Endothelial cell of umbilical vein (primary cell): ENCODE data around the gene CLDND1. TPM values are rescaled to one million over a fixed set of nuclear protein-coding genes. Genes with fewer than 3 reads are reported as not detected.

ENCODE experiments used
- BruUV-seq: library from RNA; stranded (reverse); fragments of 400-500 nt; replicated peaks from 2 replicates; lab custom pipeline; 2021; lab: Mats Ljungman, UMichigan
- CTCF ChIA-PET: fragments of 300-600, 350-600 bp; sonication (Branson Sonifier 250); formaldehyde crosslinking; loops from one replicate; lab custom pipeline; 2021; ENCODE audit warnings: antibody characterized with exemption, inconsistent platforms; lab: Charles Lee
- POLR2A ChIA-PET: fragments of 300-600, 350-600 bp; sonication (Branson Sonifier 250); formaldehyde crosslinking; loops from one replicate; lab custom pipeline; 2021; ENCODE audit warnings: antibody characterized with exemption, inconsistent platforms; lab: Charles Lee
- DNase-seq: peaks from one replicate; pipeline ENCODE4 v3.0.0-alpha.2; 2011; ENCODE audit warnings: low read depth, low spot score
- FAIRE-seq: peaks from 2 replicates; lab custom pipeline; 2011; peaks lifted over from hg19 to GRCh38; lab: Jason Lieb, UNC
- H2AFZ ChIP-seq: 2 replicates; pipeline ENCODE4 v1.6.0; 2012; ENCODE audit warnings: low read depth, low read length, control low read depth, inconsistent platforms
- H3K27ac ChIP-seq: 2 replicates; pipeline ENCODE4 v1.5.1; 2011; ENCODE audit warnings: low read depth, mild to moderate bottlenecking, control low read depth, low read length, moderate library complexity; ENCODE audit not compliant: insufficient read depth
- H3K27me3 ChIP-seq, 2 experiments: 2 replicates each; pipeline versions ENCODE4 v1.6.0 to v1.6.1; 2011; ENCODE audit warnings: low read length in 2 of 2, mixed read lengths in 1 of 2; ENCODE audit not compliant: control insufficient read depth in 2 of 2, insufficient read depth in 2 of 2
- H3K36me3 ChIP-seq, 2 experiments: 2 replicates in 1 of 2; 3 replicates in 1 of 2; pipeline ENCODE4 v1.5.1; 2011; ENCODE audit warnings: low read length in 2 of 2, mild to moderate bottlenecking in 1 of 2, moderate library complexity in 1 of 2; ENCODE audit not compliant: control insufficient read depth in 2 of 2, insufficient read depth in 2 of 2; ENCODE audit errors: extremely low read depth in 1 of 2
- H3K4me1 ChIP-seq: 3 replicates; pipeline ENCODE4 v1.5.1; 2011; ENCODE audit warnings: mild to moderate bottlenecking, low read length; ENCODE audit not compliant: control insufficient read depth, insufficient read depth; ENCODE audit errors: extremely low read depth
- H3K4me2 ChIP-seq: 2 replicates; pipeline ENCODE4 v1.6.1; 2011; ENCODE audit warnings: low read length, control low read depth, mixed read lengths; ENCODE audit not compliant: insufficient read depth
- H3K4me3 ChIP-seq, 3 experiments: fragments of 200-600 bp in 1 of 3; sonication (generic), shearing (Covaris generic) in 1 of 3; replicated peaks in 1 of 3; 2 replicates each; pipeline ENCODE4 v1.5.1; 2011 to 2016; ENCODE audit warnings: control low read depth in 3 of 3, low read length in 3 of 3, mild to moderate bottlenecking in 2 of 3, inconsistent platforms in 1 of 3, low read depth in 1 of 3, moderate library complexity in 1 of 3; ENCODE audit not compliant: insufficient read depth in 1 of 3
- H3K79me2 ChIP-seq: 2 replicates; pipeline ENCODE4 v1.6.0; 2012; ENCODE audit warnings: low read length, inconsistent platforms; ENCODE audit not compliant: control insufficient read depth, insufficient read depth
- H3K9ac ChIP-seq: replicated peaks from 2 replicates; pipeline ENCODE3; 2011; ENCODE audit warnings: low read length, control low read depth; ENCODE audit not compliant: insufficient read depth; ENCODE audit errors: extremely low read depth
- H3K9me1 ChIP-seq: replicated peaks from 3 replicates; pipeline ENCODE4 v1.6.0; 2011; ENCODE audit warnings: mild to moderate bottlenecking, low read length; ENCODE audit not compliant: control insufficient read depth, insufficient read depth; ENCODE audit errors: extremely low read depth
- H3K9me3 ChIP-seq: replicated peaks from 2 replicates; pipeline ENCODE4 v1.5.1; 2012; ENCODE audit warnings: low read length, inconsistent platforms; ENCODE audit not compliant: control insufficient read depth, insufficient read depth
- H4K20me1 ChIP-seq: replicated peaks from 2 replicates; pipeline ENCODE3; 2011; ENCODE audit warnings: mild to moderate bottlenecking, low read length; ENCODE audit not compliant: control insufficient read depth, insufficient read depth; ENCODE audit errors: extremely low read depth
- EZH2 ChIP-seq: IDR thresholded peaks from 2 replicates; pipeline ENCODE4 v1.6.1; 2012; ENCODE audit warnings: borderline replicate concordance, low read depth, mild to moderate bottlenecking, moderate library complexity, low read length, inconsistent platforms; ENCODE audit not compliant: severe bottlenecking
- FOS ChIP-seq: IDR thresholded peaks from 2 replicates; pipeline ENCODE4 v1.6.1; 2011; ENCODE audit warnings: mild to moderate bottlenecking, low read length, moderate library complexity, borderline replicate concordance; ENCODE audit not compliant: insufficient read depth
- GATA2 ChIP-seq: IDR thresholded peaks from 2 replicates; pipeline ENCODE4 v1.7.0; 2011; ENCODE audit warnings: low read depth, mild to moderate bottlenecking, moderate library complexity, mixed read lengths, low read length; ENCODE audit not compliant: insufficient read length, insufficient read depth
- JUN ChIP-seq: IDR thresholded peaks from 2 replicates; pipeline ENCODE4 v1.6.1; 2011; ENCODE audit warnings: borderline replicate concordance, low read depth; ENCODE audit not compliant: insufficient read length, insufficient read depth
- MAX ChIP-seq: IDR thresholded peaks from 2 replicates; pipeline ENCODE4 v1.6.1; 2011; ENCODE audit not compliant: insufficient read depth, insufficient read length
- MYC ChIP-seq: IDR thresholded peaks from one replicate; pipeline ENCODE4 v1.6.1; 2011; ENCODE audit warnings: mild to moderate bottlenecking, low read depth, low read length
- POLR2A ChIP-seq: IDR thresholded peaks from 2 replicates; pipeline ENCODE4 v1.6.1; 2012; ENCODE audit warnings: low read depth, mild to moderate bottlenecking, control low read depth, low read length
- POLR2AphosphoS5 ChIP-seq: IDR thresholded peaks from 2 replicates; pipeline ENCODE4 v1.6.1; 2012; ENCODE audit warnings: low read depth, mild to moderate bottlenecking, control low read depth, low read length, moderate library complexity; ENCODE audit not compliant: insufficient read depth
- dilution Hi-C: fragments of 300-500 bp; cut with MboI; formaldehyde crosslinking; loops from one replicate; pipeline ENCODE4 v1.15.0; 2019; ENCODE audit warnings: low sequenced_read_pairs; ENCODE audit not compliant: extremely low pct_ligation_motif_present
- intact Hi-C: fragments of 100-400 bp; cut with micrococcal nuclease; formaldehyde crosslinking; loops from one replicate; pipeline ENCODE4 v1.10.0; 2022
- polyA plus RNA-seq, 4 experiments: library from polyadenylated mRNA; depleted of rRNA in 3 of 4; stranded (reverse) in 3 of 4; unstranded in 1 of 4; fragments of >200 nt; gene quantifications; 2 replicates each; pipeline versions ENCODE4 v1.2.1 to v1.2.3, GENCODE V29; 2011 to 2012; ENCODE audit warnings: missing spikeins in 1 of 4
- total RNA-seq: library from RNA; stranded (reverse); gene quantifications from 2 replicates; pipeline ENCODE4 v1.2.3, GENCODE V29; 2021
- TF ChIP-seq, protein P1 (sequence below), 2 donors: IDR thresholded peaks; 1 replicate in 1 of 2; 2 replicates in 1 of 2; pipeline ENCODE4 v1.5.1; 2011; ENCODE audit warnings: low read length in 2 of 2, mild to moderate bottlenecking in 2 of 2, moderate library complexity in 2 of 2, control low read depth in 1 of 2, inconsistent platforms in 1 of 2, low read depth in 1 of 2; ENCODE audit not compliant: insufficient read depth in 1 of 2; ENCODE audit errors: extremely low read depth in 1 of 2

Gene CLDND1
- total and polyA plus RNA-seq, 2 donors (not counting 3 experiments of a cell fraction or from before 2014, with no cell fraction given), result 101 to 214 TPM

GRCh38 chr3:98552232-98553020 lies 29.7 kb upstream of the CLDND1 start:
- Histone ChIP-seq H2AFZ (no peak overlapping the region), H3K9ac (no peak overlapping the region), H3K27me3 (peaks cover 29 to 68% of the 10 kb centered on the region in 2 experiments), H3K4me1 (no peaks in the 10 kb centered on the region), H3K79me2 (no peaks in the 10 kb centered on the region), H3K9me3 (no peaks in the 10 kb centered on the region), H3K4me3 (no peak overlapping the region), H3K27ac (no peak overlapping the region), H3K36me3 (no peaks in the 10 kb centered on the region), H4K20me1 (no peaks in the 10 kb centered on the region), H3K4me2 (no peak overlapping the region), H3K9me1 (no peaks in the 10 kb centered on the region)
- dilution Hi-C loops, result no loop called here
- FAIRE-seq (no peak), DNase-seq (no peak)
- ChIA-PET CTCF (interaction anchor here (1.0 kb wide), 1 partner anchor 11 kb away, joined by 3 read pairs; no protein-coding TSS in a partner anchor), POLR2A (no interaction called here)
- intact Hi-C loops, result no loop called here
- TF ChIP-seq JUN, result no peak
- no peak for TF ChIP-seq MAX
- TF ChIP-seq EZH2, result no peak
- TF ChIP-seq MYC, result no peak
- no peak for TF ChIP-seq POLR2A
- TF ChIP-seq FOS, result no peak
- no peak for TF ChIP-seq POLR2AphosphoS5
- no TSS peak for BruUV-seq

DNA sequence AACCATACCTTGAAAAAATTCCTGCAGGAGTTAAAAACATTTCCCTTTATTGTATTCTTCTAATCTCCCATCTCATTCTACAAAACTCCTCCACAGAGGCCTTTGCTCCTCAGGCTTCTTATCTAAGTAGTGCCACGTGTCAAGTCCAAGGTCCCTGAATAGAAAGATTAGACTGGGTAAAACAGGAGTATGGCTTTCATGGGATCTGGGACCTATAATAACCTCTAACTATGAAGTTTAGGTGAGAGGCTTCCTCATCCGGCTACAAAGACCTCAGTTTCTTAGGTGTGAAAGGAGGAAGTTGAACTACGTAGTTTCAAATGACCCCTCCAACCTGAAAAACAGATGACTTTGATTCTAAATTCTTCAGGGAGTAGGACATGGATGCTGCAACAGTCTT lies 29.1 kb upstream of the CLDND1 start:
- no peak for FAIRE-seq
- dilution Hi-C loops (no loop called here), intact Hi-C loops (no loop called here)
- ChIA-PET POLR2A (no interaction called here), CTCF (no interaction called here)
- H4K20me1 ChIP-seq, result no peaks in the 10 kb centered on the region
- DNase-seq, result no peak
- H3K27me3 ChIP-seq, result peaks cover 28 to 62% of the 10 kb centered on the region in 2 experiments
- no peak overlapping the region for H3K9ac ChIP-seq
- no peak overlapping the region for H3K4me2 ChIP-seq
- H3K9me1 ChIP-seq, result no peaks in the 10 kb centered on the region
- no peaks in the 10 kb centered on the region for H3K36me3 ChIP-seq
- TF ChIP-seq MAX (no peak), POLR2A (no peak), POLR2AphosphoS5 (no peak), JUN (no peak), MYC (no peak), GATA2 (no peak), FOS (no peak), EZH2 (no peak)
- TF ChIP-seq, protein P1, sequence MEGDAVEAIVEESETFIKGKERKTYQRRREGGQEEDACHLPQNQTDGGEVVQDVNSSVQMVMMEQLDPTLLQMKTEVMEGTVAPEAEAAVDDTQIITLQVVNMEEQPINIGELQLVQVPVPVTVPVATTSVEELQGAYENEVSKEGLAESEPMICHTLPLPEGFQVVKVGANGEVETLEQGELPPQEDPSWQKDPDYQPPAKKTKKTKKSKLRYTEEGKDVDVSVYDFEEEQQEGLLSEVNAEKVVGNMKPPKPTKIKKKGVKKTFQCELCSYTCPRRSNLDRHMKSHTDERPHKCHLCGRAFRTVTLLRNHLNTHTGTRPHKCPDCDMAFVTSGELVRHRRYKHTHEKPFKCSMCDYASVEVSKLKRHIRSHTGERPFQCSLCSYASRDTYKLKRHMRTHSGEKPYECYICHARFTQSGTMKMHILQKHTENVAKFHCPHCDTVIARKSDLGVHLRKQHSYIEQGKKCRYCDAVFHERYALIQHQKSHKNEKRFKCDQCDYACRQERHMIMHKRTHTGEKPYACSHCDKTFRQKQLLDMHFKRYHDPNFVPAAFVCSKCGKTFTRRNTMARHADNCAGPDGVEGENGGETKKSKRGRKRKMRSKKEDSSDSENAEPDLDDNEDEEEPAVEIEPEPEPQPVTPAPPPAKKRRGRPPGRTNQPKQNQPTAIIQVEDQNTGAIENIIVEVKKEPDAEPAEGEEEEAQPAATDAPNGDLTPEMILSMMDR (IDR thresholded peaks at IDR 0.05; ENCODE audit: extremely low read depth in 1 of 2, insufficient read depth in 1 of 2, low read depth in 1 of 2, low read length in 2 of 2), result no peak
- no peak overlapping the region for H3K4me3 ChIP-seq
- H3K9me3 ChIP-seq, result no peaks in the 10 kb centered on the region
- no peaks in the 10 kb centered on the region for H3K79me2 ChIP-seq
- no TSS peak for BruUV-seq
- no peak overlapping the region for H2AFZ ChIP-seq
- H3K27ac ChIP-seq, result no peak overlapping the region
- no peaks in the 10 kb centered on the region for H3K4me1 ChIP-seq
